Measurements from ENCODE around the gene PIM1. TPM values are rescaled to one million over a fixed set of nuclear protein-coding genes. Genes with fewer than 3 reads are reported as not detected.
A peak's percentile ranks its signal among the peaks of the same experiment; 100 is the strongest.

Gene PIM1
- total RNA-seq, 1 donor from 2014 or later = 41.5 TPM

GRCh38 chr6:37207903-37208456, 38.0 kb downstream of the PIM1 start:
- peak; percentile 79 for TF ChIP-seq CTCF (conservative IDR thresholded peaks at IDR 0.05)
- peaks cover 8% of the 10 kb centered on the region for H3K4me1 Mint-ChIP-seq (ENCODE audit: unreplicated experiment)
- no peak overlapping the region for H3K4me3 Mint-ChIP-seq
- peak; percentile 82 for DNase-seq (ENCODE audit: extremely low spot score, unreplicated experiment)
- no peaks in the 10 kb centered on the region for H3K9me3 Mint-ChIP-seq
- peak overlapping the region; percentile 35 for H3K27ac Mint-ChIP-seq
- no peaks in the 10 kb centered on the region for H3K36me3 Mint-ChIP-seq
- H3K27me3 Mint-ChIP-seq = peaks cover 17% of the 10 kb centered on the region

- no peaks in the 10 kb centered on the region for H3K36me3 Mint-ChIP-seq
- no peak overlapping the region for H3K4me3 Mint-ChIP-seq
- H3K27ac Mint-ChIP-seq = no peak overlapping the region
These were observed 38.8 kb downstream of the PIM1 start for GRCh38 chr6:37208793-37209192.

GRCh38 chr6:37209461-37210205, 39.7 kb downstream of the PIM1 start:
- no peaks in the 10 kb centered on the region for H3K36me3 Mint-ChIP-seq
- H3K9me3 Mint-ChIP-seq = no peaks in the 10 kb centered on the region
- peaks cover 6% of the 10 kb centered on the region for H3K4me1 Mint-ChIP-seq (ENCODE audit: unreplicated experiment)
- peaks cover 10% of the 10 kb centered on the region for H3K27me3 Mint-ChIP-seq
- H3K27ac Mint-ChIP-seq = no peak overlapping the region
- no peak overlapping the region for H3K4me3 Mint-ChIP-seq
- TF ChIP-seq CTCF (conservative IDR thresholded peaks at IDR 0.05) = no peak
- no peak for DNase-seq (ENCODE audit: extremely low spot score, unreplicated experiment)

More at GRCh38 chr6:37208793-37209192, 38.8 kb downstream of the PIM1 start:
- no peak for DNase-seq (ENCODE audit: extremely low spot score, unreplicated experiment)
- H3K4me1 Mint-ChIP-seq (ENCODE audit: unreplicated experiment) = peaks cover 6% of the 10 kb centered on the region
- peaks cover 15% of the 10 kb centered on the region for H3K27me3 Mint-ChIP-seq
- no peaks in the 10 kb centered on the region for H3K9me3 Mint-ChIP-seq
- TF ChIP-seq CTCF (conservative IDR thresholded peaks at IDR 0.05) = no peak

- H3K4me1 Mint-ChIP-seq (ENCODE audit: unreplicated experiment) = peaks cover 6% of the 10 kb centered on the region
- H3K27ac Mint-ChIP-seq = no peak overlapping the region
- no peaks in the 10 kb centered on the region for H3K36me3 Mint-ChIP-seq
- DNase-seq (ENCODE audit: extremely low spot score, unreplicated experiment) = peak; percentile 76
- peaks cover 11% of the 10 kb centered on the region for H3K27me3 Mint-ChIP-seq
- no peak overlapping the region for H3K4me3 Mint-ChIP-seq
- no peaks in the 10 kb centered on the region for H3K9me3 Mint-ChIP-seq
- peak; percentile 97 for TF ChIP-seq CTCF (conservative IDR thresholded peaks at IDR 0.05)
These were observed 40.5 kb downstream of the PIM1 start for GRCh38 chr6:37210313-37210968.

GRCh38 chr6:37212268-37212667, 42.3 kb downstream of the PIM1 start:
- no peaks in the 10 kb centered on the region for H3K36me3 Mint-ChIP-seq
- H3K4me3 Mint-ChIP-seq = no peak overlapping the region
- TF ChIP-seq CTCF (conservative IDR thresholded peaks at IDR 0.05) = no peak
- no peak for DNase-seq (ENCODE audit: extremely low spot score, unreplicated experiment)
- peaks cover 6% of the 10 kb centered on the region for H3K4me1 Mint-ChIP-seq (ENCODE audit: unreplicated experiment)
- no peaks in the 10 kb centered on the region for H3K9me3 Mint-ChIP-seq
- peaks cover 13% of the 10 kb centered on the region for H3K27me3 Mint-ChIP-seq
- no peak overlapping the region for H3K27ac Mint-ChIP-seq

All from type B pancreatic cell (in vitro differentiated cells).